Epidermal melanocyte (primary cell): ENCODE data around the gene HS3ST1.
A peak's percentile ranks its signal among the peaks of the same experiment; 100 is the strongest.
"Not testable (repeated sequence)": the region's sequence is repeated elsewhere in the genome, so short reads cannot be mapped to it uniquely, and the experiment has no call there.

Experiments used
- DNase-seq: peaks from one replicate; pipeline ENCODE4 v3.0.0; 2011; ENCODE audit warnings: low spot score; ENCODE audit not compliant: insufficient read length

The HS3ST1 gene

GRCh38 chr4:11404431-11404830 lies 24.3 kb downstream of the HS3ST1 start:
- DNase-seq, result no peak

GRCh38 chr4:11402192-11402591 lies 26.5 kb downstream of the HS3ST1 start:
- DNase-seq, result no peak

DNA sequence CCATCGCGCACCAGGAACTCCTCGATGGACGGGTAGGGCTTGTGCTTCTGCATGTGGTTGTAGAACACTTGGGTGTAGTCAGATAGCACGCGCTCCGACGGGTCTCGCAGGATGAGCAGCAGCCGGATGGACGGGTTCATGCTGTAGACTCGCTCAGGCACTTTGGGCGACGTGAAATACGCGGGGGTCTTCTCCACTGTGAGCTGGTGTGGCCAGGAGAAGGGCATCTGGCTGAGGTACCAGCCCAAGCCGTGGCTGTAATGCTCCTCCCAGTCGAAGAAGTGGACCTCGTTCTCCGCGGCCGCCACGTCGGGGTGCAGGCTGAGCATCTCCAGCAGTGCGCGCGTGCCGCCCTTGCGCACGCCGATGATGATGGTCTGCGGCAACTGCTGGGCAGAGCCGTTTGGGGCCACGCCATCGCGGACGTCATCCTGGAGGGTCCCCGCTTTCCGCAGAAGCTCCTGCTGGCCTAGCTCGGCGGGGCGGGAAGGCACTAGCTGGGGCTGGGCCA lies 29.2 kb downstream of the HS3ST1 start:
- no peak for DNase-seq

- DNase-seq, result no peak
These were observed 30.7 kb downstream of the HS3ST1 start for GRCh38 chr4:11397819-11398610.

- no peak for DNase-seq
These were observed 31.5 kb downstream of the HS3ST1 start for GRCh38 chr4:11397146-11397545.

GRCh38 chr4:11393551-11393950 lies 35.1 kb downstream of the HS3ST1 start:
- no peak for DNase-seq

GRCh38 chr4:11384072-11384471 lies 44.6 kb downstream of the HS3ST1 start:
- not testable (repeated sequence) for DNase-seq

- DNase-seq, result no peak
These were observed 52.1 kb downstream of the HS3ST1 start for GRCh38 chr4:11376571-11376970.

DNA sequence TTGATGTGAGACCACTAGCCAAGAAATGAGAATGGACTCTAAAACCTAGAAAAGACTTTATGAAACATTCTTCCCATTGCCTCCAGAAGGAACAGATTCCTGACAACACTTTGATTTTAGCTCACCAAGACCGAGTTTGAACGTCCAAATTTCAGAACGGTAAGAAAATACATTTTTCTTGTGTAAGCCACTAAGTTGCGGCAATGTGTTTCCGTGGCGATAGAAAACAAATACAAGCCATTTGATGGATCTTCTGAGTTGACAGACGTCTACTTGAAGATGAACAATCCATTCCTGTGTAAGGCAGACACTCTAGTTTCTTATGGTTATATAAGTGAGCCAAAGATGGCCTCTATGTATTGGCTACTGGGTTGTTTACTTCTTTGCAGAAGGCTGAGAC lies 52.5 kb downstream of the HS3ST1 start:
- no peak for DNase-seq

DNA sequence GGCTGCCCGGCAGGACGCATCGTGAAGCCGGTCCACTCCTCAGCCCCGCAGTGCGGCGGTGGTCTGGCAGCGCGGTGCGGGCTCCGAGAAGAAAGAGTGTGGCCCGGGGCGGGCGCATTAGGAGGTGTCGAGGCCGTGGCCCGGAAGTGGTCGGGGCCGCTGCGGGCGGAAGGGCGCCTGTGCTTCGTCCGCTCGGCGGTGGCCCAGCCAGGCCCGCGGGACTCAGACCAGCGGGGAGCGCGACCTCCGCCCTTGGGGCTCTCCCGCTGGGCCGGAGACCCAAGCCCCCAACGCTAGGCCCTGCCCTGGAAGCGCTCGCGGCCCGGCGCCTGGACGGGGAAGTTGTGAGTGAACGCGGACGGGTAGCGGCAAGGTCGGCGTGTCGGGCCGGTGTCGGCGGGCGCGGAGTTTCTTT lies 60.0 kb downstream of the HS3ST1 start:
- DNase-seq, result no peak

GRCh38 chr4:11367371-11367770 lies 61.3 kb downstream of the HS3ST1 start:
- DNase-seq, result peak; percentile 88

DNA sequence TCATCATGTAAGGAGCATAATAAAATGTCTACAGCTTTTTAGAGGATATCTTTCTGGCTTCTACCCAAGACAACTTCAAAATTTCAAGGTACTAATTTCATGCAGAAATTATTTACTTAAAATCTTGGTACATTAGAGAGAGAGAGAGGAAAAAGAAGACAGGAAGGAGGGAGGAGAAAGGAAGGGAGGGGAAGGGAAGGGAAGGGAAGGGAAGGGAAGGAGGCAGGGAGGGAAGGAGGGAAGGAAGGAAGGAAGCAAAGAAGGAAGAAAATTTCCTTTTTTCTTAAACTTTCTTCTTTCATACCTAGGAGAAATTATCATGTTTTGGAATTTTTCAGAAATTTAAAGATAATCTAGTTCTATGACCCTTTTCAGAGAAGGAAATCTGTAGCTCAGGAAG lies 61.8 kb downstream of the HS3ST1 start:
- DNase-seq, result no peak

DNA sequence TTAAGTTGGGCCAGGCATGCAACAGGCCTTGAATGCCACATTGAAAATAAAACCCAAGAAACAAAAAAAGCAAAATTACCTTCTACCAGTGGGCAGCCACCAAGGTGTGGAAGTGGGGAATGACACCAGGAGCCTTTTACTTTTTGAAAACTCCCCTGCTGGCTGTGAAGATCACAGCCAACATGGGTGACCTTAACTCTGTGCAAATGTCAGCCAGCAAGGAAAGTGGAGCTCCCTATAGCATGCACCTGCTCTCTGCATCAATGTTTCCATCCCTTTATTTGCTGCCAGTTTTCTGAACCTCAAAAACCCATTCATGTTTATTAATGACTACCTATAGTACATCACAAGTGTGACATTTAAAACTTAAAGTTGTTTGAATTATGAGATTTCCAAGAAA lies 63.7 kb downstream of the HS3ST1 start:
- DNase-seq, result no peak

- DNase-seq, result no peak
These were observed 69.1 kb downstream of the HS3ST1 start for GRCh38 chr4:11359591-11359990.

DNA sequence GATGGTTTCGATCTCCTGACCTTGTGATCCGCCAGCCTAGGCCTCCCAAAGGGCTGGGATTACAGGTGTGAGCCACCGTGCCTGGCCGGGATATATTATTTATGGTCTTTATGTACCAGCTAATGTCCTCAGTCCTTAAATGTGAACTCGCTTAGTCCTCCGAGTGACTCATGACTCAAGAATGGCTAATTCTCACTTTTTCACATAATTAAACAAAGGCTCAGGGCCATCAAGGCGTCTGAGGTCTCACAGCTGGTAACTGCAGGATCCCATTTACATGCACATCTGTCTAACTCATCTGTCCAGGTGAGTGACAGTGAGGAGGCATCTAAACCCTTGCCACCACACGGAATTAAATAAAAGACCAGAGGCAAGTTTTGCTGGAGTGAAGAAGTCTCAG lies 73.5 kb downstream of the HS3ST1 start:
- DNase-seq, result no peak

GRCh38 chr4:11354531-11354930 lies 74.2 kb downstream of the HS3ST1 start:
- DNase-seq, result no peak

- DNase-seq, result no peak
These were observed 80.1 kb downstream of the HS3ST1 start for GRCh38 chr4:11348449-11349088.

- no peak for DNase-seq
These were observed 83.8 kb downstream of the HS3ST1 start for GRCh38 chr4:11344916-11345315.

DNA sequence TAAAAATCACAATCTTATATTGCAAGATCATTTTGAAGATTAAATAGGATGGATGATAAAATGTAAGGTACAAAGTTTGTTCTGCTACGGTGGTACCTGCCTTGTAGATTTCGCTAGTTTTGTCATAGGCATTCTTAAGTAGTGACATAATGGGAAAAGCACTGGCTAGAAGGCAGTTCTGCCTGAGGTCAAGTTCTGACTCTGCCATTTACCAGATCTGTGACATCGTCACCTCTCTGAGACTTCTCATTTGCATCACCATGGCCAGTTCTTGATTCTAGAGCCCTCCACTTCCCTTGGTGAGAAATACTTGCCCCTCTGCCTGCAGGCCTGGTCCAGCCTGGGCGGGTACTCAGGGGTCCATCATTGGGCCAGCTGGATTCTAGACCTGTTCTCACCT lies 85.2 kb downstream of the HS3ST1 start:
- DNase-seq, result no peak
